Bronchial epithelial cell (primary cell): Measurements from ENCODE around the gene ZNF775. TPM values are rescaled to one million over a fixed set of nuclear protein-coding genes. Genes with fewer than 3 reads are reported as not detected.

ENCODE experiments used
- DNase-seq: peaks from one replicate; pipeline ENCODE4 v3.0.0-alpha.2; 2010; ENCODE audit warnings: low read depth
- FAIRE-seq: peaks from 2 replicates; lab custom pipeline; 2011; peaks lifted over from hg19 to GRCh38; lab: Jason Lieb, UNC
- H3K27me3 ChIP-seq: 2 replicates; pipeline ENCODE4 v1.5.1; 2011; ENCODE audit warnings: low read length; ENCODE audit not compliant: control insufficient read depth, insufficient read depth
- H3K36me3 ChIP-seq: 2 replicates; pipeline ENCODE4 v1.5.1; 2011; ENCODE audit warnings: low read length; ENCODE audit not compliant: control insufficient read depth, insufficient read depth
- H3K4me3 ChIP-seq: 2 replicates; pipeline ENCODE4 v1.5.1; 2011; ENCODE audit warnings: mild to moderate bottlenecking, low read depth, low read length, control low read depth
- total RNA-seq: library from RNA; depleted of rRNA; stranded (reverse); fragments of >200 nt; gene quantifications from 2 replicates; pipeline ENCODE4 v1.2.1, GENCODE V29; 2014
- TF ChIP-seq, protein P1 (sequence below): IDR thresholded peaks from 2 replicates; pipeline ENCODE4 v1.5.1; 2011; ENCODE audit warnings: mild to moderate bottlenecking, moderate library complexity, low read length, control low read depth, inconsistent platforms; ENCODE audit not compliant: insufficient read depth, severe bottlenecking

ZNF775 gene
- total RNA-seq, 1 donor from 2014 or later, result 3.2 TPM

DNA sequence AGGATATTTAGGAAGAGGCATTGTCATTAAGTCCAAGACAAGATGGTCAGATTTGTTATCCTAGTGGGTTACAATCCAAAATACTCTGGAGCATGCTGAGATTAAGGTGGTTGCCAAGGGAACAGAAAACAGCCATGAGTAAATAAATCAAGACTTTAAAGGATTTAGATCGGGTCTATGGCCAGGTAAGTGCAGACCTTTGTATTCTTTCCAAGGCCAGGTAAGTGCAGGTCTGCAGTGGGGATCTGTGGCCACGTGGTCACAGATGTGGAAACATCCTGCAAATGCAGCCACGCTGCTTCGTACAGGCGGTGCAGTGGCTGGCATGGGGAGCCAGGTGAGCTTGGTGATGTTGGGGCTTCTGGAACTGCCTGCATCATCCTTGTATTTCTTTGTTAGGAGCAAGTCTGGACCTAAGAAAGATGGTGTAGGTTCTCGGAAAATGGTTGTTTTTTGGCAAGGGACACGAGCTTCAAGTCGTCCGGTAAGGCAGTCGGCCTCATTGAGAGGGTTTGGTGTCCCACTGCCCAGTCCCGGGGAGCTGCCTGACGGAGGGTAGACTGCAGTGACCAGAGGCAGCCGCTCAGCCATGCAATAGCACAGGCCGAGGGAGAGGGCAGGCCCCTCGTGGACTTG, 21.8 kb downstream of the ZNF775 start:
- FAIRE-seq, result no peak
- Histone ChIP-seq H3K4me3 (no peak overlapping the region), H3K36me3 (no peaks in the 10 kb centered on the region), H3K27me3 (no peaks in the 10 kb centered on the region)
- TF ChIP-seq, protein P1, sequence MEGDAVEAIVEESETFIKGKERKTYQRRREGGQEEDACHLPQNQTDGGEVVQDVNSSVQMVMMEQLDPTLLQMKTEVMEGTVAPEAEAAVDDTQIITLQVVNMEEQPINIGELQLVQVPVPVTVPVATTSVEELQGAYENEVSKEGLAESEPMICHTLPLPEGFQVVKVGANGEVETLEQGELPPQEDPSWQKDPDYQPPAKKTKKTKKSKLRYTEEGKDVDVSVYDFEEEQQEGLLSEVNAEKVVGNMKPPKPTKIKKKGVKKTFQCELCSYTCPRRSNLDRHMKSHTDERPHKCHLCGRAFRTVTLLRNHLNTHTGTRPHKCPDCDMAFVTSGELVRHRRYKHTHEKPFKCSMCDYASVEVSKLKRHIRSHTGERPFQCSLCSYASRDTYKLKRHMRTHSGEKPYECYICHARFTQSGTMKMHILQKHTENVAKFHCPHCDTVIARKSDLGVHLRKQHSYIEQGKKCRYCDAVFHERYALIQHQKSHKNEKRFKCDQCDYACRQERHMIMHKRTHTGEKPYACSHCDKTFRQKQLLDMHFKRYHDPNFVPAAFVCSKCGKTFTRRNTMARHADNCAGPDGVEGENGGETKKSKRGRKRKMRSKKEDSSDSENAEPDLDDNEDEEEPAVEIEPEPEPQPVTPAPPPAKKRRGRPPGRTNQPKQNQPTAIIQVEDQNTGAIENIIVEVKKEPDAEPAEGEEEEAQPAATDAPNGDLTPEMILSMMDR, result no peak
- DNase-seq, result no peak

DNA sequence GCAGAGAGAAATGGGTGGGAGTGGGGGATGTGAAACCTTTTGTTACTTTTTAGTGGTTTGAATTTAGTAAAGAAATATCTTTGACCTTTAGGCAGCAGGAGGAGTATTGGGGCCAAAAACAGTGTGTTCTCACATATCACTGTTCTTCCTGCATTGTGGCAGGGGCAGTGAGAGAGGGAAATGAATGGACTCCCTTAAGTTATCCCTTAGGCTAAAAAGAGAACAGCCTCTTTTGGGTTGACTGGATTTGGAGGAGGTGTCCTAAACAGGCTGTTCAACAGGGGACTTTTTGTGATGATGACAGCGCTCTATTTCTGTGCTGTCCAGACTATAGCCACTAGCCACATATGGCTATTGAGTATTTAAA, 22.3 kb downstream of the ZNF775 start:
- Histone ChIP-seq H3K36me3 (no peaks in the 10 kb centered on the region), H3K27me3 (no peaks in the 10 kb centered on the region), H3K4me3 (no peak overlapping the region)
- FAIRE-seq (no peak), DNase-seq (no peak)
- TF ChIP-seq, protein P1, result no peak

DNA sequence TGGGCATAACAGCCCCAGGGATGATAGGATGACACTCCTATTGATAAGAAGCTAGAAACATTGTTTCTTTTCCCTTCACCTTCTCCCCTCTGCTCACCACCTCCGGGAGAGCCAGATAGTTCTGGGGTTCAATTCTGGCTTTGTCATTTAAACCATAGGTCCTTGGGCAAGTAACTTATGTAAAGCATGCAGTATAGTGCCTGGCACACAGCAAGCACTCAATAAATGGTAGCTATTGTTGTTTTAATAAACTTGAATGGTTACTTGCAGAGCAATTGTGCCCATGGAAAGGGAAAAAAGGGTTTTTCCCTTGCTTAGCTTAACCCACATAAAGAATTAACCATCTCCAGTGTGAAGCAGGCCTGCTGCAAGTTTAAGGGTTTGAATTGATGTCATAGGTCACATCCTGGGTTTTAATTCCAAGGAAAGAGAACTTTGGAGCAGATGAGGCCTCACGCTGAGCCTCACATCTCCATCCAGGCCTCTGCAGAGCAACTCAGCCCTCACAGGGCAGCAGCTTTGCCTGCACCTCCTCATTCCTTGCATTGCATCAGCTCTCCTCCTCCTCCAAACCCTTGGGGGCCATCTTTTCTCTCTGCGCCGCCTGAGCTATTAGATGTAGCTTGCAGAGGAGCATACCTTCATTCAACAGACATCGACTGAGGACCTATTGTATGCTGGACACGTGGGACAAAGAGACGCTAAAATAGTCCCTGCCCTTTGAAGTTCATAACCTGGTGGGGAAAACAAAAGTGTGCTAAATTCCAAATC, 22.9 kb downstream of the ZNF775 start:
- no peak for DNase-seq
- TF ChIP-seq, protein P1, result no peak
- Histone ChIP-seq H3K27me3 (no peaks in the 10 kb centered on the region), H3K36me3 (no peaks in the 10 kb centered on the region), H3K4me3 (no peak overlapping the region)
- no peak for FAIRE-seq

DNA sequence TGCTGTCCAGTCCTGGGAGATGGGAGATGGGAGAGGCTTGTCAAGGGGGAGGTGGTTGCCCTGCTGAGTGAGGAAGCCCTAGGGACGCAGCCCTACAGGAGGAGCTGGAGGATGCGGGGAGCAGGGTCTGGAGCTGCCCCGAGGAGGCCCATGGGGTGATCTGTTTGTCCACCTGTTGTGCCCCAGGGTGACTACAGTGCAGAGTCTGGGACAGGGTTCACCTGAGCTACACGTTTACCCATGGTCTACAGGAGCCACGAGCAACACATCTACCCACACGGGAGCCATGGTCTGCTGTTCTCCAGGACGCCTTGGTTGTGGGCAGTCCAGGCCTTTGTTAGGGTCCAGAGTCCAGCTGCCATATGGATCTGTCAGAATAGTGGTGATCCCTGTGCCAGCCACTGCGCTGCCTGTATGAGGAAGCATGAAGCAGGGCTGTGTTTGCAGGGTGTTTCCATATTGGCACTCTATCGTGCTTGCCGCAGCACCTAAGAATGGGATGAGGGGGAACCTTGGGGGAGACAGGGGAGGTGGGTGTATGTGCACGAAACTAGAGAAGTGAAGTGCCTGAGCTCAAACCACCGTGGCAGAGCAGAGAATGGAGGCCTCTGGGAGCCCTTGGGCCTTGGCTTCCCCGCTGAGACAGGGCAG, 23.7 kb downstream of the ZNF775 start:
- no peaks in the 10 kb centered on the region for H3K36me3 ChIP-seq
- no peak overlapping the region for H3K4me3 ChIP-seq
- no peak for FAIRE-seq
- no peaks in the 10 kb centered on the region for H3K27me3 ChIP-seq
- TF ChIP-seq, protein P1, result no peak
- no peak for DNase-seq

DNA sequence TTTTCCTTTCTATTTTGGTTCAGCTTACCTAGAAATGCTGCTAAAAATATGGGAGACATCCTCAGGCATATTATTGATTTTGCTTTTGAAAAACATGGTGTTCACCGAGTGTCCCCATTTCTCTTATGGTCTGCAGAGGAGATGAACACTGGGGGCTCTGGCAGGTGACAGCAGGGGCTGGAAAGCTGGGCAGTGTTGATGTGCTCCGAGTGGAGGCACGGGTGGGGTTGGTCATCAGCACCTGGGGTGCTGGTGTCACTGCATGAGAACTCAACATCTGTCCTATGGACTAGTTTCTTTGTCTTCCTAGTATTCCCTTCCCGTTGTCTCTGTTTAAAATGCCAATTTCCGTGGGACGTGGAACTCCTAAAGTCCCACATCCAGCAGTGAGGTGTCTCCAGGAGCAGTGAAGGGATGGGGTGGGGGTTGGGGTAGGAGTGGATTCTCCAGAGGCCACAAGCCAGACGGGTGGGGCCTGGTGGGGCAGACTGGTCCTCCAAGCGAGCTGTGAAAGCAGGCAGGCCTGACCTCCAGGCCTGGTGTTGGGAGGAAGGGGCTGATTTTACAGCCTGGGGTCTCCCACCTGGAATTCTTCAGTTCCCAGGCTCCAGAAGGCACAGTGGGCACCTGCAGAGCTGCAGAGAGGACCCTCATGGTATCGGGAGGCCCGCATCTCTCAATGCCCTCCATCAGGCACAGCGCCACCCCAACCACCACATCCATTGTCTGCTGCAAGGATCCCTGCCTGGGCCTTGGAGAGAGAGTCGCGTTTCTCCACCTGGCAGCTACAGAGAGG, 24.4 kb downstream of the ZNF775 start:
- H3K4me3 ChIP-seq, result no peak overlapping the region
- DNase-seq (no peak), FAIRE-seq (no peak)
- TF ChIP-seq, protein P1, result no peak
- H3K27me3 ChIP-seq, result no peaks in the 10 kb centered on the region
- H3K36me3 ChIP-seq, result no peaks in the 10 kb centered on the region
